Upper lobe of right lung (tissue), 1 donor: ENCODE data around the gene SCARF2. TPM values are rescaled to one million over a fixed set of nuclear protein-coding genes. Genes with fewer than 3 reads are reported as not detected.
A peak's percentile ranks its signal among the peaks of the same experiment; 100 is the strongest.
"Not testable (repeated sequence)": the region's sequence is repeated elsewhere in the genome, so short reads cannot be mapped to it uniquely, and the experiment has no call there.

Source experiments
- ATAC-seq: fragments of 200-7000 bp; cut with Tn5 transposase; one replicate; pipeline ENCODE4 v1.9.1; 2020; ENCODE audit warnings: mild to moderate bottlenecking, moderate library complexity
- DNase-seq: peaks from one replicate; pipeline ENCODE4 v3.0.0-alpha.2; 2020
- H3K27ac ChIP-seq: fragments of 200-600 bp; one replicate; pipeline ENCODE4 v1.8.0; 2022
- H3K27me3 ChIP-seq: fragments of 200-600 bp; one replicate; pipeline ENCODE4 v1.8.0; 2022; ENCODE audit warnings: mild to moderate bottlenecking
- H3K36me3 ChIP-seq: fragments of 200-600 bp; one replicate; pipeline ENCODE4 v1.8.0; 2022
- H3K4me1 ChIP-seq: fragments of 200-600 bp; one replicate; pipeline ENCODE4 v1.8.0; 2022
- H3K4me3 ChIP-seq: fragments of 200-600 bp; one replicate; pipeline ENCODE4 v1.8.0; 2022; ENCODE audit warnings: mild to moderate bottlenecking
- H3K9me3 ChIP-seq: fragments of 200-600 bp; one replicate; pipeline ENCODE4 v1.8.0; 2022
- intact Hi-C: fragments of 100-400 bp; cut with DNase I; formaldehyde crosslinking; loops from one replicate; pipeline ENCODE4 v1.11.0; 2022
- total RNA-seq: library from RNA; stranded (reverse); fragmentation: NEBNext Ultra II Directional; extraction: Animal tissue kit (Norgen Biotek cat#: 25700); gene quantifications from one replicate; pipeline ENCODE4 v1.2.1, GENCODE V29; 2021
- TF ChIP-seq, protein P1 (sequence below): fragments of 200-600 bp; IDR thresholded peaks from one replicate; pipeline ENCODE4 v1.8.0; 2022; ENCODE audit warnings: antibody characterized with exemption
- donor health status: DM: no; HTN: yes; CAD: no; lungs with severe emphysema.

Gene SCARF2
- total RNA-seq, 1 donor from 2014 or later: 24.0 TPM

DNA sequence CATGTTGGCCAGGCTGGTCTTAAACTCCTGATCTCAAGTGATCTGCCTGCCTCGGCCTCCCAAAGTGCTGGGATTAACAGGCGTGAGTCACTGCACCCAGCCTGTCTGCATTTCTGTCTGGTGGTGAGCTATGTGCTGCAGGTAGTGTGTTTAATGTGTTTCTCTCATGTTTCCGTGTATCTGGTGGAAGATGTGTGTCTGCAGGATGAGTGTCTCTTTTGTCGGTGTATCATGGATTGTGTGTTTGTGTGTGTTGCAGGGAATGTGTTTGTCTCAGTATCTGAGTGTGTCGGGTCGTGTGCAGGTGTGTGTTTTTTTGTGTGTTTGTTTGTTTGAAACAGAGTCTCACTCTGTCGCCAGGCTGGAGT lies 16.1 kb downstream of the SCARF2 start:
- ATAC-seq (no peak), DNase-seq (peak; percentile 15)
- Histone ChIP-seq H3K4me1 (peaks cover 4% of the 10 kb centered on the region), H3K27ac (no peak overlapping the region), H3K27me3 (peaks cover 8% of the 10 kb centered on the region), H3K4me3 (no peak overlapping the region), H3K36me3 (no peaks in the 10 kb centered on the region), H3K9me3 (no peaks in the 10 kb centered on the region)
- TF ChIP-seq, protein P1, sequence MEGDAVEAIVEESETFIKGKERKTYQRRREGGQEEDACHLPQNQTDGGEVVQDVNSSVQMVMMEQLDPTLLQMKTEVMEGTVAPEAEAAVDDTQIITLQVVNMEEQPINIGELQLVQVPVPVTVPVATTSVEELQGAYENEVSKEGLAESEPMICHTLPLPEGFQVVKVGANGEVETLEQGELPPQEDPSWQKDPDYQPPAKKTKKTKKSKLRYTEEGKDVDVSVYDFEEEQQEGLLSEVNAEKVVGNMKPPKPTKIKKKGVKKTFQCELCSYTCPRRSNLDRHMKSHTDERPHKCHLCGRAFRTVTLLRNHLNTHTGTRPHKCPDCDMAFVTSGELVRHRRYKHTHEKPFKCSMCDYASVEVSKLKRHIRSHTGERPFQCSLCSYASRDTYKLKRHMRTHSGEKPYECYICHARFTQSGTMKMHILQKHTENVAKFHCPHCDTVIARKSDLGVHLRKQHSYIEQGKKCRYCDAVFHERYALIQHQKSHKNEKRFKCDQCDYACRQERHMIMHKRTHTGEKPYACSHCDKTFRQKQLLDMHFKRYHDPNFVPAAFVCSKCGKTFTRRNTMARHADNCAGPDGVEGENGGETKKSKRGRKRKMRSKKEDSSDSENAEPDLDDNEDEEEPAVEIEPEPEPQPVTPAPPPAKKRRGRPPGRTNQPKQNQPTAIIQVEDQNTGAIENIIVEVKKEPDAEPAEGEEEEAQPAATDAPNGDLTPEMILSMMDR: no peak
- intact Hi-C loops: no loop called here

DNA sequence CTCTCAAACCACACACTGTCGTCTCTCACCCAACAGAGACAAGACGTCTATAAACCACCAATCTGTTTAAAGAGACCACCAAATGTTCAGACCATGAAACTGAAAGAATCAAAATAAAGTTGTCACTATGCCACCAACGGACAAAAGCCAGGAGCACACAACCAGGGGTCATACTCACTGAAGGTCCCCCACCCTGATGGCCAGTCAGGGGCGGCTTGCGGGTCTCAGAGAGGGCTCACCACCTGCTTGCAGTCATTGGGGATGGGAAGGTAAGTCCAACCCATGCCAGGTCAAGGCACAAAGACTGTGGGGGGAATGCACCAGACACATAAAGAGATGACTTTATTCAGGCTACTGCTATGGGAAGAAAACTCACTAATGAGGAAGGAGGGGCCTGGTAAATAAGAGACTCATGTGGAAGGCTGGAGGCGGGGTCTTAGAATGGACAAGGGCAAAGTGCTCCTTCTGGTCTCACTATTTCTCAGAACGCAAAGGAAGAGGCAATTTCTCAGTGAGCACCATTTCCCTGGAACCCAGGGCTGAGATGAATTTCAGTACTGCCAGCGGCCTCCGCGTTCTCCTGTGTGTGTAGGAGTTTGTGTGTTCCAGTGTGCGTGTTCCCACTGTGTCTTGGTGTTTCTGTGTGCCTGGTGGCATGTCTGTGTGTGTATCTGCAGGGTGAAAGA lies 17.3 kb downstream of the SCARF2 start:
- Histone ChIP-seq H3K4me1 (peaks cover 4% of the 10 kb centered on the region), H3K27ac (no peak overlapping the region), H3K4me3 (no peak overlapping the region), H3K27me3 (no peaks in the 10 kb centered on the region), H3K36me3 (no peaks in the 10 kb centered on the region), H3K9me3 (no peaks in the 10 kb centered on the region)
- TF ChIP-seq, protein P1: no peak
- no peak for ATAC-seq
- peak; percentile 38 for DNase-seq
- intact Hi-C loops: no loop called here

DNA sequence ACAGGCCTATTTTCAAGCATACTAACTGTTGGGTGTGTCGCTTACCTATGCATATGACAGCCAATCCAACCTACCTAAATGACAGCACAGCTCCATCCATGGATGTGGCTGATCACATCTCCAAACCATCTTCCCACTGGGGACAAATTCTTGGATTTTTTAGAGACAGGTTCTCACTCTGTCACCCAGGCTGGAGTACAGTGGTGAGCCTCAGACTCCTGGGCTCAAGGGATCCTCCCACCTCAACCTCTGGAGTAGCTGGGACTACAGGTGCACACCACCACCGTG lies 18.0 kb downstream of the SCARF2 start:
- Histone ChIP-seq H3K36me3 (no peaks in the 10 kb centered on the region), H3K4me1 (peaks cover 4% of the 10 kb centered on the region), H3K27me3 (no peaks in the 10 kb centered on the region), H3K4me3 (no peak overlapping the region), H3K9me3 (no peaks in the 10 kb centered on the region), H3K27ac (no peak overlapping the region)
- DNase-seq (no peak), ATAC-seq (no peak)
- intact Hi-C loops: loop anchor here (5.0 kb wide), 1 partner anchor 38 kb away; no protein-coding TSS in a partner anchor
- TF ChIP-seq, protein P1: no peak

DNA sequence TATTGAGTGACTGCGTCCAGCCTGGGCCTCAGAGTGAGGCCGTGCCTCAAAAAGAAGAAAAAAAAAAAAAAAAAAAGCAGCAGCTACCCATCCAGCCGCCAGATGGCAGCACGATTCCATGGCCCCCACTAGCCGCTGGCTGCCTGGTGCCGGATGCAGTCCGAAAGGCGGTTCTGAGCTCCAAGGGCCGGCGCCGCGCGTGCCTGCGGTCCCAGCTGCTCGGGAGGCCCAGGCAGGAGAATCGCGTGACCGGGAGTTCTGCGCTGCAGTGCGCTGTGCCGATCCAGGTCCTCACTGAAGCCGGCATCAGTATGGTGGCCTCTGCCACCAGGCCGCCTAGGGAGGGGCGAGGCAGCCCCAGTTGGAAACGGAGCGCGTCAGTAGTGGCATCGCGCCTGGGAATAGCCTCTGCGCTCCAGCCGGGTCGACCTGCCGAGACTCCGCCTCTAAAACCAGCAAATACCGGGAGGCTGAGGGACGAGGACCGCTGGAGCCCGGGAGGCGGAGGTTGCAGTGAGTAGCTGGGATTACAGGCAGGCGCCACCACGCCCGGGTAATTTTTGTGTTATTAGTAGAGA lies 19.3 kb downstream of the SCARF2 start:
- H3K4me1 ChIP-seq: peaks cover 4% of the 10 kb centered on the region
- no peaks in the 10 kb centered on the region for H3K9me3 ChIP-seq
- H3K4me3 ChIP-seq: peak overlapping the region; percentile 48
- H3K27ac ChIP-seq: no peak overlapping the region
- ATAC-seq: peak; percentile 96
- H3K36me3 ChIP-seq: no peaks in the 10 kb centered on the region
- intact Hi-C loops: loop anchor here (5.0 kb wide), 1 partner anchor 39 kb away; no protein-coding TSS in a partner anchor
- TF ChIP-seq, protein P1: peak; percentile 84
- DNase-seq: peak; percentile 92
- no peaks in the 10 kb centered on the region for H3K27me3 ChIP-seq

GRCh38 chr22:20415699-20416098 lies 21.9 kb downstream of the SCARF2 start:
- intact Hi-C loops: loop anchor here (5.0 kb wide), 1 partner anchor 42 kb away; no protein-coding TSS in a partner anchor
- H3K9me3 ChIP-seq, ATAC-seq: not testable (repeated sequence)

DNA sequence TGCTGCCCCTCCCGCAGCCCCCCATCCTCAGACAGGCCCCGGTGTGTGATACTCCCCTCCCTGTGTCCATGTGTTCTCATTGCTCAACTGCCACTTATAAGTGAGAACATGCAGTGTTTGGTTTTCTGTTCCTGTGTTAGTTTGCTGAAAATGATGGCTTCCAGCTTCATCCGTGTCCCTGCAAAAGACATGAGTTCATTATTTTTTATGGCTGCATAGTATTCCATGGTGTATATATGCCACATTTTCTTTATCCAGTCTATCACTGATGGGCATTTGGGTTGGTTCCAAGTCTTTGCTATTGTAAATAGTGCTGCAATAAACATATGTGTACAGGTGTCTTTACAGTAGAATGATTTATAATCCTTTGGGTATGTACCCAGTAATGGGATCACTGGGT lies 22.4 kb downstream of the SCARF2 start:
- not testable (repeated sequence) for H3K27me3 ChIP-seq, ATAC-seq, H3K27ac ChIP-seq, H3K4me1 ChIP-seq, H3K9me3 ChIP-seq, H3K4me3 ChIP-seq, H3K36me3 ChIP-seq
- DNase-seq: peak; percentile 16
- intact Hi-C loops: loop anchor here (5.0 kb wide), 1 partner anchor 42 kb away; no protein-coding TSS in a partner anchor

More at GRCh38 chr22:20415699-20416098, 21.9 kb downstream of the SCARF2 start:
- not testable (repeated sequence) for H3K4me1 ChIP-seq, H3K27ac ChIP-seq, DNase-seq, H3K27me3 ChIP-seq, H3K36me3 ChIP-seq, H3K4me3 ChIP-seq
